HG02981 (cell line): ENCODE measurements around the gene CD247.

Experiments
- ATAC-seq: cut with Tn5 transposase; IDR thresholded peaks from one replicate; pipeline ENCODE4 v1.9.1; 2021; ENCODE audit warnings: mild to moderate bottlenecking, moderate library complexity; ENCODE audit not compliant: unreplicated experiment

CD247 gene

GRCh38 chr1:167419245-167419644 is 99.1 kb downstream of the CD247 start:
- ATAC-seq = no peak

DNA sequence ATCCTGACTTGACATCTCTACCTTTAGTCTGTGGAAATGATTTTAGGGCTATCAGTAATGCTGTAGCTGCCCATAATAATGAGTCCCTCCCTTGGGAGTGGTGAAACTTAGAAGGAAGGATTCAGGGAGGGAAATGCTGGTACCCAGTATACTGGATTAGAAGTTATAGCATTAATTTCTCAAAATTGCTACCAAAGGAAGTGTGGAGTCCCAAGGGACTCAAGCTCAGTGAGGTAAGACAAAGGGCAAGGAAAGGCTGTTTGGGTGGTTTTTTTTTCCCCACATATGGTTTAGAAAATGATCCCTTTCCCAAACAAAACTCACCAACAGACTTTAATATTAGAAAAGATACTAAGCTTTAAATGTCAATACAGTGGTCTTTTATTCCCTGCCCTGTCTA is 99.9 kb downstream of the CD247 start:
- ATAC-seq = no peak

DNA sequence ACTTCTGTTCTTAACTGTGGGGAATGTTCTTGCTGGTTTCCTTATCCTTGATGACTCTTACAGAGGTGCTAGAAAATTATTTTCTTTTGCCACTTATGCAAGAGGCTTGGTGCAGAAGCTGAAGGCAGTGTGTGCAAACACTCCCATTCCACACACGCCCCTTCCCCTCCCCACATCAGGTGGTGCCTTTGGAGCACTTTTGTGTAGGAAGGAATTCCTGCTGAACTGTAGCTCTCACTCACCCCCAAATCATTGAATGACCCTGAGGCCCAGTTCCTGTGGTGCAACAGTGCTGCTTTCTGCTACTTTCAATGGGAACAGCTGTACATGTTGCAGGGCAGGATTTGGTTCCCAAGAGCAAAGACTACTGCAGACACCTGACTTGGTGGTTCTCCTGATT is 101.8 kb downstream of the CD247 start:
- no peak for ATAC-seq

GRCh38 chr1:167413328-167413727 is 105.0 kb downstream of the CD247 start:
- ATAC-seq = no peak

- ATAC-seq = no peak
Observed at GRCh38 chr1:167412920-167413319, 105.4 kb downstream of the CD247 start.

GRCh38 chr1:167412072-167412471 is 106.3 kb downstream of the CD247 start:
- no peak for ATAC-seq

DNA sequence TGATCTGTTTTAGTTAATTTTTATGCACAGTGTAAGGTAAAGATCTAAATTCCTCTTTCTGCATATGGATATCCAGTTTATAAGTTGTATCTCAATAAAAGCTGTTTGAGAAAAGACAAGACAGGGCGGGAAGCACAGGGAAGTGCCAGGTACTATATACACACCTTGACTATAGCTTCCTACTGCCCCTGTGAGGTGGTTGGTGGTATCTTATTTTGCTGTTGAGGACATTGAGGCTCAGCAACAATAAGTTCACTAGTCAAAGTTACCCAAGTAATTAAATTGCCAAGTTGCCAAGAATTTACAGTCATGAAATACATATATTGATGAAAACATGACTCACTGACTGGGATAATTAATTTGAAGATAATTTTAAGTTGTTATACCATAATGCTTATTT is 109.1 kb downstream of the CD247 start:
- ATAC-seq = no peak

- ATAC-seq = no peak
Observed at GRCh38 chr1:167408355-167408754, 110.0 kb downstream of the CD247 start.

- no peak for ATAC-seq
Observed at GRCh38 chr1:167404908-167405307, 113.4 kb downstream of the CD247 start.

DNA sequence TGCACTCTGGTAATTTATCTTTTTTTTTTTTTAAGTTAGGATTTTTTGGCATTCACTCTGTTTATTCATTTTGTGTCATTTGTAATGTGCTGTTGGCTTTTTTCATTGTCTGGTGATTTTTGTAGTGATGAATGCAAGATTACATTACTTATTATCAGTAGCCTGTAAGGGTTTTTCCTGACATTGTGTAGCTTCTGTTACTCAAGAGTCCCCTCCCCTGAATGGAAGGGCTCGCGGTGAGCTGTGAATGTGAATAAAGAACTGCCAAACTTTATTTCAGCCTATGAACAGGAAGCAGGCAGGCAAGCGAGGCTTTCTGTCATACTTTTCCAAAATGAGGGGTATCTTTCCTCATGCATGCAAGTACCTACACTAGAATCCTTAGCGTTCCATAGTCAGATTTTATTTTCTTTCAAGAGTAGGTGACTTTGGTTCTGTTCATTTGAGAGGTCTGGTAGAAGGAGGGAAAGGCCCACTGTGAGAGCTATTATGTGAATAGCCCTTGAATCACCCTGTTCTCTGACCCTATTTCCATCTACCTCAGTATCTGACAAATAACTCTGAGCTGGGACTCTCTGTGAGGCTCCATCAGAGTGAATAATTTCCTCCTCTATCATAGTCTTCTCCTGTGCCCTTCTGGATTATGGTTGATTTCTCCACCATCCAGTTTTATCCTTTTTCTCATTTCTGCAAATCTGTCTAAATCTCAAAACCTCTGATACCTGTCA is 114.0 kb downstream of the CD247 start:
- no peak for ATAC-seq

GRCh38 chr1:167401260-167401873 is 117.0 kb downstream of the CD247 start:
- ATAC-seq = peak; percentile 64

DNA sequence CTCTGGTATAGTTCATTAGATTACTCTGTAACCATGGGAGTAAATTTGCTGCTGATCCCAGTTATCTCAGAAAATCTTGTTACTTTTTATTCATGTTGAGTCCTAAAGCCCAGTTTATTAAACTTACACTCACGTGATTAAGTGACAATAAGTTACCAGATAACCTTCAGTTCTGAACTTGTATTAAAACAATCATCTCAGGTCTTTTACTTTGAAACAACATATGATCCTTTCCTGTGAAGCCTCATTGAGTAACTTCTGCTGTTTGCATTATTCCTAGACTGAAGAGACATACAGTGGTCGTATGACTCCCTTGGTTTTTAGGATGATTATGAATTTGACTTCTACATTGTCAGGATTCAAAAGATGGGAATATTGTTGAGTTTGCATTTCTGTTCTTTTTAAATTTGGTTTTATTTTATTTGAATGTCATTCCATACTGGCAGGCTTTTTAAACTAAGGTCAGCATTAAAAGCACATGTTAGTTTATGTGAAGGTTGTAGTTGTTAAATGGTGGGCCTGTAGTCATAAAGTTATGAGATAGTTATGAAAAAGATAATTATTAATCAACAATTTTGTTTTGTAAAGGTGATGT is 117.9 kb downstream of the CD247 start:
- no peak for ATAC-seq

- ATAC-seq = no peak
Observed at GRCh38 chr1:167392200-167392696, 126.1 kb downstream of the CD247 start.

GRCh38 chr1:167388976-167389375 is 129.4 kb downstream of the CD247 start:
- ATAC-seq = no peak

DNA sequence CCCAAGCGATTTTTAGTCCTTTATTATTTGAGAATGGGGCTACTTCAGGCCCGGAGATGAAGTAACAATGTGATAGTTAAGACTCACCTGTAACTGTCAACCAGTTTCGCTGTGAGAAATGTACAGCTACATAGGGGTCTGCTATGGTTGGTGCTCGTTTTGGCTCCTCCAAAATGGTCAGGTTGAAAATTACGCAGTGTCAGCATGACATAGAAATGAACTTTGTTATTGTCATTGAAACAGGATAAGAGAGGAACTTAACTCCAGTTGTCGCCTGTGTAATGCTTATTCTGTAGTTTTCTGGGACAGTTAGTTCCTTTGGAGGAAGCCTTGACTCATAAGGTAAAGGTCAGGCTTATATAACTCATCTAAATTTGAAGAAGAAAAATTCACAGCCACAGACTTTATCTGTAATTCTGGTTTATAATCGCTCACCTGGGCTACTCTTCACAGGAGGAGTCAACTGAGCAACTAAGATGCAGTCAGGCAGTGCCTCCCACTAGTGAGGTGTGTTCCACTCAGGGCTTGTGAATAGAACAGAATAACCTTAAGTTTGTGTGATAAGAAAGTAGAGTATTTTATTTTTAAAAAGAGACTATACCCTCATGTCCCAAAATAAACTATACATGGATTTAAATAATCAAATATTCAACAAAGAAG is 130.9 kb downstream of the CD247 start:
- no peak for ATAC-seq
